GM19025 (cell line): ENCODE measurements around the gene PIK3CD.
A peak's percentile ranks its signal among the peaks of the same experiment; 100 is the strongest.
"Not testable (repeated sequence)": the region's sequence is repeated elsewhere in the genome, so short reads cannot be mapped to it uniquely, and the experiment has no call there.

Experiments
- ATAC-seq: cut with Tn5 transposase; IDR thresholded peaks from one replicate; pipeline ENCODE4 v1.9.1; 2021; ENCODE audit warnings: mild to moderate bottlenecking, low read depth, moderate library complexity; ENCODE audit not compliant: unreplicated experiment

PIK3CD gene

DNA sequence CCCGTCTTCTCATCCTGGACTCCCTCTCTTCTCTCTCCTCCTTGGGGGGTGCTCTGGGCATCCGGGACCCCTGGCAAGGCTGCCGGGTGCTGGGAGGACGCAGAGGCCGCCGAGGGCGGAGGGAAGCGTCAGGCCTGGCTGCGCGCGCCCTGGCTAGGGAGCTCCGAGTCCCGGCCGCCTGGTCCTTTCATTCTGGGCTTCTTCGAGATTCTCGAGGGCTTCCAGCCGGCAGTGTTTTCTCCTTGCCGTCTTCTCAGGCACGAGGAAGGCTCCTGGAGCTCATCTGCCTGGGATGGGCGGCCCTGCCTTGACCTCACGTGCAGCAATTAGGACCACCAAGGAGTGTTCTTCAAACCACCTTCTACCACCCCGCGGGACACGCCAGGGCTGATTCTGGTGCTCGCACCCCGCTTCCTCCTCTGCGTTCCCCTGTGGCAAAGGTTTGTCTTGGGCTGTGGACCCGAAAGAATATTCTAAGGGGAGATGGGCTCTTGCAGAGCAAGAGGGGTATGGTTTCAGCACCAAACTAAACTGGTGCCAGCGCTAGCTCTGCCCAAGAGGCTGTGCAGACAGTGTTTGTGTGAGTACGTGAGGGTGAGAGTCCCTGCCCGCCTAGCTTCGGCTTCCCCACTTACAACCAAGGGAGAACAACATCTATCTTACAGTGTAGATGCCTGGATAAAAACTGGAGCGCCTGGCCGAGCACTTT lies 36.5 kb downstream of the PIK3CD start:
- no peak for ATAC-seq

DNA sequence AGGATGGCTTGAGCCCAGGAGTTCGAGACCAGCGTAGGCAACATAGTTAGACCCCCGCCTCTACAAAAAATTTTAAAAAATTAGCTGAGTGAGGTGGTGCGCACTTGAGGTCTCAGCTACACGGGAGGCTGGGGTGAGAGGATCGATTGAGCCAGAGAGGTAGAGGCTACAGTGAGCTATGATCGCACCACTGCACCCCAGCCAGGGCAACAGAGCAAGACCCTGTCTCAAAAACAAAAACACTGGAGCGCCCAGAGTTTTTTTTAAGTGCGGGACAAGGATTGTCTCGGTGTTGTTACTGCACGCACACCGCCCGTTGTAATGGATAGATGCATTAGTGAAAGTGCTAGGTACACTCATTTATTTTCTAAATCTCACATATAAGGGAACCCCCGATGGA lies 37.1 kb downstream of the PIK3CD start:
- no peak for ATAC-seq

DNA sequence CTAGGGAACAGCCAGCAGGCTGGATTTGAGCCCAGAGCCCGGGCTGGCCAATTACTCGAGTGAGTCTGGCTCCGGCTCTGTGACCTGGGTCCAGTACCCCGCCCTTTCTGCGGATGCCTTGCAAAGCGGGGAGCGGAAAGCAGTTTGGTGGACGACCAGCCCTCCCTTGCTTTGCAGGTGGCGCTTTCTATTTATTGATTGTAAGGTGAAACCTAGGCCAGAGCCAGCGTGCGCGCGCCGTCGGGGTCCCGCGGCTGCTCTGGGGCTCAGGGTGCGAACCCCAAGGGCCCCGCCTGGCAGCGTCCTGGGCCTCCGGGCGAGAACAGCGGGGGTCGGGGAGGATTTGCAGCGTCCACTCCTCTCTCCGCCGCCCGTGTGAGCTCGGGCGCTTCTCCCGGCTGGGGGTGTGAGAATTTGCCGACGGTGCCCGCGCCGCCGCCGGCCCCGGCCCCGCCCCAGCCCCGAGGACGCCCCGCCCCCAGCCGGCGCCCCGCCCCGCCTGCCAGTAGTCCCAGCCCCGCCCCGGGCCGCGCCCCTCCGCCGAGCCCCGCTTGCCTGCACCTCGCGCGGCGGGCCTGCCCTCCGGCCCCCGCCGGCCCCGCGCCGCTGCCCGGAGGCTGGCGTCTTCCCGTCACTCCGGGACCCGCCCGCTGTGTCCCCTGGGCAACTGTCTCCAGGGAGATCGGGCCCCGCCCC lies 37.6 kb downstream of the PIK3CD start:
- ATAC-seq: peak; percentile 58

DNA sequence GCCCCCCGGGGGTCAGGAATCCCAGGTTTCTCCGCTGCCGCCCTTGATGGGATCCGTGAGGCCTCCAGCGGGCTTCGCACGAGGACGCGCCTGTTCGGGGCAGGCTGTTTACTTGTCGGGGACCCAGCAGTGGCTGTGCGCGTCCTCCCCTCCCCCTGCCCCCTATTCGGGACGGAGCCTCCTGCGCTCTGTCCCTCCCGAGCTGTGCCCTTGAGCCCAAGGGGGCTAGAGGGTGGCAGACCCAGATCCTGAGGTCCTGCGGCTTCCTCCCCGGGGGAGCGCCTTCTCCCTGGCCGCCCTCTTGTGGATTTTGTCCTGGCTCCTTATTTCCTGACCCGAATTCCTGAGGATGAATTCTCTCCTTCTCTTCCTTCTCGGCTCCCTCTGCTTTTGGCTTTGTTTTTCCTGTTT lies 38.4 kb downstream of the PIK3CD start:
- no peak for ATAC-seq

DNA sequence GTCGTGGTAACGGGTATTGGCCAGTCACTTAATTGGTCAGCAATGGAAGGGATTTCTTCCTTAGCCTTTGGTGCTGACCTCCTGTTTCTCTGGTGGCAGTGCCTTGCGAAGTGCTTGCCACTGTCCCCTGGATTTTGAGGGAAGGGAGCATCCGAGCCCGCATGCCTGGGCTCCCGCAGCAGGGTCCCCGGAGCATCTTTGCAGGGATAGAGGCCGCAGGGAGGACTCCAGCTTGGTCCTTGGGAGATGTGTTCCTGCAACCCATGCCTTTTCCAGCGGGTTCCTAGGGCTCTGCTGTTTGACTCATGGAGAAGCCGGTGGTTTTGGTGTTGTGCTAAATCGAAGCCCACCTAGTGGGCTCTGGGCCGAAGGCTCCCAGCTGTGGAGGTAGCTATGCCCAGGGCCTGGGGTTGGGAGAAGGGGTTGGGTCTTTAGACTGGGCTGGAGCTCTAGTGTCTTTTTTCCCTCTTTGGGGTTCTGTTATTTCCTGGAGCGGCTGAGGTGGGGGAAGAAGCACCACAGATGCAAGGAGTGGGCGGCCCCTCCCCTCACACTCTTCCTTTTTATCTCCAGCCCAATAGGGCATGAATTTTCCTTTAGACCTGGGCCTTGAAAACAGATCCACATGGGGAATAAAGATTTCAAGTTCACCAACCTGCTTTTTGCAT lies 39.0 kb downstream of the PIK3CD start:
- ATAC-seq: no peak

DNA sequence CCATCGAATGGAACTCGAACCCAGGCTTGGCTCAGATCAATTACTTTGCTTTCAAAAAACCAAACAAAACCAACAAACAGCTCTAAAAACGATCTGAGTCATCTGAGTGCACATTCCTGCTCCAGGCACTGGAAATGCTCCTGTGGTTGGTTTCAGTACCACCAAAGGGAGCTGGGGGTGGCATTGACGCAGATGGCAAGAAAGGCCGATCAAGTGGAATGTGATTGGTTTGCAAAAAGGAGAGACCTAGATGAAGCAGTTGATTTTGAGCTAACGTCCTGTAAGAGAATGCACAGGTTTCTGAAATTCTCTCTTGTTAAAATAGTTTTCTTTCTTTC lies 39.5 kb downstream of the PIK3CD start:
- ATAC-seq: no peak

DNA sequence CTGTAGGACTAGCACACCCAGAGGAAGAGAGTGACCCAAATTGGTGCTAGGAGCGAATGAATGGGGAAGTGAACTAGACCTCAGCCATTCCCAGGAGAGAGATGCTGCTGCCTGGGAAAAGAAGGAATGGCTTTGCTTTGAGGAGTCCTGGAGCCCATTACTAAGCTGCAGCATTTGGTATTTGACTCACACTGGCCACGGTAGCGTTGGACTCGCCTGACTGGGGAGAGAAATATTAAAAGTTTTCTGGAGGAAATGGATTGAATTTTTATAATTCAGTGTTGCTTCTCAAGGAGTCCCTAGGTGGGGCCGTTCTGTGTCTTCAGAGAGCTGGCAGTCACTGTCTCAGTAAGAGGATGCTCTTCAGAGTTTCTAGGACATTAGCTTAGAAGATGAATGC lies 40.2 kb downstream of the PIK3CD start:
- no peak for ATAC-seq

DNA sequence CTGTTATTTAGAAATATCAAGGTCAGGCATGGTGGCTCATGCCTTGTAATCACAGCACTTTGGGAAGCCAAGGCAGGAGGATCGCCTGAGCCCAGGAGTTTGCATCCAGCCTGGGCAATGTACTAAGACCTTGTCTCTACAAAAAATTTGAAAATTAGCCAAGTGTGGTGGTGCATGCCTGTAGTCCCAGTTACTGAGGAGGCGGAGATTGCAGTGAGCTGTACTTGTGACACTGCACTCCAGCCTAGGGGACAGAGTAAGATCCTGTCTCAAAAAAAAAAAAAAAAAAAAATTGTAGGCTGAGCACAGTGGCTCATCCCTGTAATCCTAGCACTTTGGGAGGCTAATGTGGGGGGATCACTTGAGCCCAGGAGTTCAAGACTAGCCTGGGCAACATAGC lies 45.3 kb downstream of the PIK3CD start:
- ATAC-seq: no peak

DNA sequence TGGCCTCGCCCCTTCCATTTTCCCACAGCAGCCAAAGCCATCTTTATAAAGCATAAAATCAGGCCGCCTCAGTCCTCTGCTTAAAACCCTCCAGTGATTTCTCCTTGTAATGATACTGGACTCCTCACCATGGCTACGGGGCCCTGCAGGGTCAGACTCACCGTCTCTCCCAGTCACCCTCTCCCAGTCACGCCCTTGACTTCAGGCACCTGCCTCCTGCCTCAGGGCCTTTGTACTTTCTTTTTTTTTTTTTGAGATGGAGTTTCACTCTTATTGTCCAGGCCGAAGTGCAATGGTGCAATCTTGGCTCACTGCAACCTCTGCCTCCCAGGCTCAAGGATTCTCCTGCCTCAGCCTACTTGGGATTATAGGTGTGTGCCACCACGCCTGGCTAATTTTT lies 47.8 kb downstream of the PIK3CD start:
- no peak for ATAC-seq

DNA sequence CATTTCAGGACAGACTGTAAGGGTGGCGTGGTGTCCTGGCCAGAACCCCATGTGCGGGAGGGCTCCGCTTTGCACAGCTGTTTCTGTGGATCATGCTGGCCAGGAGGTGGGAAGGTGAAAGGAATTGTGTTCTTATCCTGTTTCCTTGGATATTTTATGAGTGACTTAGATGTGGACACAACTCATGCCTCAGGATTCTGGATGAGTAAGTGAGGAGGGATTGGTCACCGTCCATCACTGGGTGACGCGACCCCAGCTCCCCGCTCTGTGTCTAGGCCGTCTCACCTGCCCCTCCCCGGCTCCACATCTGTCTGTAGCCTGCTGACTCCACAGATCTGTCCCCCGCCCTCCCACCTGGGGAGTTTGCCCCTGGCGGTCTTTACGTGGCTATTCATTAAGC lies 48.8 kb downstream of the PIK3CD start:
- no peak for ATAC-seq

DNA sequence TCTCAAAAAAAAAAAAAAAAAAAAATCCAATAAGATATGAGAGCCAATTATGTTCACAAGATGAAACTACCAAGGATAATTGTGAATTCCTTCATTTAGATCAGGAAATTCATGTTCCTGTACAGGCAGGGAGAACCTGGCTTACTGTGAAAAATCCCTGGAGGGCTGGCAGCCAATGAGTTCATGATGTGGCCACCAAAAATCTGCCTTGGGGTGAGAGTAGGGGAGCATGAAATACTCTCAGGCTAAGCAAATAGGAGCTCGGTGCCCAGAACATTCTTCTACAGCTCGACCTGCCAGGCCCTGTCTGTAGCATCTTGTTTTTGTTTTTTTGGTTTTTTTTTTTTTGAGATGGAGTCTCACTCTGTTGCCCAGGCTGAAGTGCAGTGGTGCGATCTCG lies 50.1 kb downstream of the PIK3CD start:
- ATAC-seq: no peak

DNA sequence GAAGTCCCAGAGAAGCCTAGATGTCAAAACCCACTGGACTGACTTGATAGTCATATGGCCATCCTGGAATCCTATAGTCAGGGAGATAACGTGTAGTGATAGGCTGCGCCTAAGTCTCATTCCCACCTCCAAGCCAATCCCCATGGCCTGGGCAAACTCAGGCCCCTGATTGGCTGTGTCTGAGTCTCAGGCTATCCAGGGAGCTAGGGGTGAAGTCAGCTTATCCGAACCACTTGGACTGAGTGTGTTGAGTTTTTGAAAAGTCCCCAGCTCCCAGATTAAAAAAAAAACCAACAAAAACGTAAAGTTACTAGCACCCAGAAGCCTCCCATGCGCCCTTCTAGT lies 51.6 kb downstream of the PIK3CD start:
- no peak for ATAC-seq

DNA sequence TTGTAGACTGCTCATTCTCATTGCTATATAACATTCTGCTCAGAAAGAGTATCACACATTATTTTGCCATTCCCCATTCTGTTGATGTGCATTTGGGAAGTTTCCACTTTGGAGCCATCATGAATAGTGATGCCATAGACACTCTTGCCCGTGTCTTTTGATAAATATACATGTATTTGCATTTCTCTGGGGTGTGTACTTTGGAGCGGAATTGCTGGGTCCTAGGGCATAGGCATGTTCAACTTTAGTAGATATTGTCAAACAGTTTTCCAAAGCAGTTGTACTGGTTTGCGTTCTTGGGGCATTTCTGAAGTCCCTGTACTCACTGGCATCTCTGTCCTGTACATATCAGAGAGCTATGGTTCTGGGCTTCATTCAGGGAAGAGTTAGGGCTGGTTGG lies 52.1 kb downstream of the PIK3CD start:
- no peak for ATAC-seq

DNA sequence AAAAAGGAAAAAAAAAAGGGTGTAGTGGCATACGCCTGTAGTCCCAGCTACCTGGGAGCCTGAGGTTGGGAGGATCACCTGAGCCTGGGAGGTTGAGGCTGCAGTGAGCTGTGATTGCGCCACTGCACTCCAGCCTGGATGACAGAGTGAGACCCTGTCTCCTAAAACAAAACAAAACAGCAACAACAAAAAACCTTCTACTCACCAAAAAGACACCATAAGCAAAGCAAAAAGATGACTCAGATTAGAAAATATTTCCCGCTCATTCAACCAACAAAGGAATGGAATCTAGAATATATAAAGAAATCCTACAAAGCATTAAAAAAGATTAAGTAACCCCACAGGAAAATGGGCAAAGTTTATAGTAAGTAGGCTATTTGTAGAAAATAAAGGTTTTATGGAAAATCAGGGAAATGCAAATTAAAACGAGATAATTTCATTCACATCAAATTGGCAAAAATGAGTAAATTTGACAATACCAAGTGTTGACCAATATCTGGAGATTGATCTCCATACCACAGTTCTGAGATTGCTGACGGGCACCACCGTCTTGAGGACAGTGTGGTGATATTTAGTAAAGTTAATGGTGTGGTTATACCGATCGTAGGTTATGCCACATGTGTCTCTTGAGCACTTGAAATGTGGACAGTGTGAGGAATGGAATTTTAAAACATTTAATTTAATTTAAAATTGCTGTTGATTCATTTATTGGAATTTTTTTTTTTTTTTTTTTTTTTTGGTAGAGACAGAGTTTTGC lies 54.0 kb downstream of the PIK3CD start:
- ATAC-seq: no peak

DNA sequence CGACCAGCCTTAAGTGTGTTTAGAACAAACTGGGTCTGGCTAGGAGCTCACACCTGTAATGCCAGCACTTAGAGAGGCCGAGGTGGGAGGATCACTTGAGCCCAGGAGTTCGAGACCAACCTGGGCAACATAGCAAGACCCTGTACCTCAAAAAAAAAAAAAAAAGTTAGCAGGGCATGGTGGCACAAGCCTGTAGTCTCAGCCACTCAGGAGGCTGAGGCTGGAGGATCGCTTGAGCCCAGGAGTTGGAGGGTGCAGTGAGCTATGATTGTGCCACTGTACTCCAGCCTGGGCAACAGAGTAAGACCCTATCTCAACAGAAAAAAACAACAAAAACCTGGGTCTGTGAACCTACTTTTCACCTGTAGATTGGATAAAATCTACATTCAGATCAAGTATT lies 54.6 kb downstream of the PIK3CD start:
- no peak for ATAC-seq

DNA sequence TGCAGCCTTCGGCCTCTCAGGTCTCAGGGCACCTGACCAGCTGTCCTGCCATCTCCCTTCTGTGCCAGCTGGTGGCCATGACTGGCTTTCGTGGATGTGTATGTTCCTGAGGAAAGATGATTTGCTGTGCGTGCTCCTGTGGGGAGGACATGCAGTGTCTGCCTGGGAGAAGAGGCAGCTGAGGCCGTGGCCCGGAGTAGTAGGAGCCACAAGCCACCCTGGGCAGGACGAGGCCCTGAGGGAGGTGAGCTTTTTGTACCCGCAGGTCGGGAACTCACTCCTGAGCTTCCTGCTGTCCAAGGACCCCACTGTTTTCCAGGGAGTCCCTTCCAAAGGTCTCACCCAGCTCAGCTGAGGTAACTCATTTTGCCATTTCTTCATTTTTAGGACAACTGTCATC lies 58.5 kb downstream of the PIK3CD start:
- no peak for ATAC-seq

DNA sequence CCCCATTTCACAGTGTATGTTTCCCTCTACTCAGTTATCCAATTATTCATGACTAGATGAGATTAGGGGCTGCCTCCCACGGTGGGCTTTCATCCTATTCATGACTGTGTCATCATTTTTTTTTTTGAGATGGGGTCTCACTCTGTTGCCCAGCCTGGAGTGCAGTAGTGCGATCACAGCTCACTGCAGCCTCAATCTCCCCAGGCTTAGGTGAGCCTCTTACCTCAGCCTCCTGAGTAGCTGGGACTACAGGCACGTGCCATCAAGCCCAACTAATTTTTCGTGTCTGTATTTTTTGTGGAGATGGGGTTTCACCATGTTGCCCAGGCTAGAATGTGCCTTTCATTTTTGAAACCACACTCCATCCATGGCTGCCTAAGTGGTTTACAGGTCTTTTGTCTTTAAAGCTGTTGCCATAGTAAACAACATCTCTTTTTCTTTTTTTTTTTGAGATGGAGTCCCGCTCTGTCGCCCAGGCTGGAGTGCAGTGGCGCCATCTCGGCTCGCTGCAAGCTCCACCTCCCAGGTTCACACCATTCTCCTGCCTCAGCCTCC lies 60.0 kb downstream of the PIK3CD start:
- no peak for ATAC-seq

DNA sequence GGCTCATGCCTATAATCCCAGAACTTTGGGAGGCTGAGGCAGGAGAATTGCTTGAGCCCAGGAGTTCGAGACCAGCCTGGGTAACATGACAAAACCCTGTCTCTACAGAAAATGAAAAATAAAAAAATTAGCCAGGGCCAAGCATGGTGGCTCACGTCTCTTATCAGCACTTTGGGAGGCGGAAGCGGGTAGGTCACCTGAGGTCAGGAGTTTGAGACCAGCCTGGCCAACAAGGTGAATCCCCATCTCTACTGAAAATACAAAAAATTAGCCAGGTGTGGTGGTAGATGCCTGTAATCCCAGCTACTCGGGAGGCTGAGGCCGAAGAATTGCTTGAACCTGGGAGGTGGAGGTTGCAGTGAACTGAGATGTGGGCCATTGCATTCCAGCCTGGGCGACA lies 61.2 kb downstream of the PIK3CD start:
- not testable (repeated sequence) for ATAC-seq

DNA sequence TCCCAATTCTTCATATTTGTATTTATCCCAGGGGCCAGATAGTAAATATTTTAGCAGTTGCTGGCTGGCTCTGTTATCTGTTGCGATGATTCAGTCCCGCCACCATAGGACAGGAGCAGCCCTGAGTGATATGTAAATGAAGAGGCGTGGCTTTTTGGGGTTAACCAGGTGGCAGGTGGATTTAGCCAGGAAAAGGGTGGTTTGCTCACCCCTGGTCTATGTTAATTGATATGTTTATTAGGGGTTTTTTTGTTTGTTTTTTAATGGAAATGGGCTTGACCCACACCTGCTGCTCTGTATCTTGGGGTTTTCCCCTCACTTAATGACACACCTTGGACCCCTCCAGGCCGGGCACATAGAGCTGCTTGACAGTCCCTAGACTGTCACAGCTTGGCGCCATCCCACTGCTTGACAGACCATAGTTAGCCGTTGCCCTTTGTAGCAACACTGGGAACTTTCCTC lies 62.8 kb downstream of the PIK3CD start:
- ATAC-seq: no peak

DNA sequence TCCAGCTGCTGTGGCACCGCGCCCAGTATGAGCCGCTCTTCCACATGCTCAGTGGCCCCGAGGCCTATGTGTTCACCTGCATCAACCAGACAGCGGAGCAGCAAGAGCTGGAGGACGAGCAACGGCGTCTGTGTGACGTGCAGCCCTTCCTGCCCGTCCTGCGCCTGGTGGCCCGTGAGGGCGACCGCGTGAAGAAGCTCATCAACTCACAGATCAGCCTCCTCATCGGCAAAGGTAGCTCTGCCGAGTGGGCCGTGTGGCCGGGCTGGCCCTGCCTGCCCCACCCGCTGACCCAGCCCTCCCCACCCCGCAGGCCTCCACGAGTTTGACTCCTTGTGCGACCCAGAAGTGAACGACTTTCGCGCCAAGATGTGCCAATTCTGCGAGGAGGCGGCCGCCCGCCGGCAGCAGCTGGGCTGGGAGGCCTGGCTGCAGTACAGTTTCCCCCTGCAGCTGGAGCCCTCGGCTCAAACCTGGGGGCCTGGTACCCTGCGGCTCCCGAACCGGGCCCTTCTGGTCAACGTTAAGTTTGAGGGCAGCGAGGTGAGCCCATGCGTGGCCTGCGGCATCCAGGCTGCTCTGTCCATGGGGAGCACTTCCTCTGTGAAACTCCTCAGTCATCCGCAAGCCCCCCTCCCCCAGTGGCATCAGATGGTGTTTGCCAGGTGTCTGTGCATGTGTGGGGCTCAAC lies 64.2 kb downstream of the PIK3CD start:
- ATAC-seq: no peak
